IMR-90 (cell line): Measurements from ENCODE around the gene CFAP299. TPM values are rescaled to one million over a fixed set of nuclear protein-coding genes. Genes with fewer than 3 reads are reported as not detected.

ENCODE experiments used
- ATAC-seq: fragments of 200-7000 bp; cut with Tn5 transposase; 2 replicates; pipeline ENCODE4 v1.9.1; 2020; ENCODE audit warnings: low read depth, mild to moderate bottlenecking, moderate library complexity
- BruUV-seq: library from RNA; stranded (reverse); fragments of 400-500 nt; replicated peaks from 2 replicates; lab custom pipeline; 2021; lab: Mats Ljungman, UMichigan
- CTCF ChIA-PET: fragments of 300-600 bp; formaldehyde crosslinking; extraction: SDS; loops from one replicate; lab custom pipeline; 2021; ENCODE audit warnings: antibody characterized with exemption; lab: Yijun Ruan, JAX
- POLR2A ChIA-PET: fragments of 300-600 bp; sonication (Branson Sonifier 250); formaldehyde crosslinking; loops from one replicate; lab custom pipeline; 2022; ENCODE audit warnings: antibody characterized with exemption; ENCODE audit not compliant: unreplicated experiment; lab: Charles Lee
- DNase-seq: peaks from one replicate; pipeline ENCODE4 v3.0.0; 2013
- H2AFZ ChIP-seq: replicated peaks from 2 replicates; pipeline ENCODE3; 2013; ENCODE audit warnings: low read length, mild to moderate bottlenecking; ENCODE audit not compliant: poor library complexity
- H2AK5ac ChIP-seq: 2 replicates; pipeline ENCODE4 v1.6.1; 2013; ENCODE audit warnings: low read depth, low read length, inconsistent platforms
- H2AK9ac ChIP-seq: replicated peaks from 2 replicates; pipeline ENCODE3; 2013; ENCODE audit warnings: mild to moderate bottlenecking, low read depth, low read length, moderate library complexity; ENCODE audit not compliant: poor library complexity
- H2BK120ac ChIP-seq: 2 replicates; pipeline ENCODE4 v1.6.1; 2013; ENCODE audit warnings: low read depth, low read length, inconsistent platforms
- H2BK15ac ChIP-seq: 3 replicates; pipeline ENCODE4 v1.6.1; 2013; ENCODE audit warnings: low read depth, low read length, inconsistent platforms
- H2BK20ac ChIP-seq: 2 replicates; pipeline ENCODE4 v1.6.1; 2013; ENCODE audit warnings: low read depth, mild to moderate bottlenecking, inconsistent platforms, low read length, moderate library complexity
- H2BK5ac ChIP-seq: 2 replicates; pipeline ENCODE4 v1.6.1; 2013; ENCODE audit warnings: mild to moderate bottlenecking, low read depth, low read length, inconsistent platforms; ENCODE audit not compliant: poor library complexity, severe bottlenecking
- H3K14ac ChIP-seq: replicated peaks from 2 replicates; pipeline ENCODE4 v1.6.1; 2013; ENCODE audit warnings: low read depth, low read length, inconsistent platforms
- H3K18ac ChIP-seq: 2 replicates; pipeline ENCODE4 v1.6.1; 2013; ENCODE audit warnings: low read depth, low read length, control low read depth
- H3K23ac ChIP-seq: 2 replicates; pipeline ENCODE4 v1.6.1; 2013; ENCODE audit warnings: low read depth, low read length, inconsistent platforms
- H3K27ac ChIP-seq: 2 replicates; pipeline ENCODE4 v1.5.1; 2013; ENCODE audit warnings: mild to moderate bottlenecking, control low read depth, low read length; ENCODE audit not compliant: insufficient read depth
- H3K27me3 ChIP-seq: 2 replicates; pipeline ENCODE4 v1.6.1; 2013; ENCODE audit warnings: low read length; ENCODE audit not compliant: control insufficient read depth, insufficient read depth
- H3K36me3 ChIP-seq: 2 replicates; pipeline ENCODE4 v1.6.1; 2013; ENCODE audit warnings: low read length, mixed read lengths; ENCODE audit not compliant: control insufficient read depth, insufficient read depth
- H3K4ac ChIP-seq: 2 replicates; pipeline ENCODE4 v1.6.1; 2013; ENCODE audit warnings: low read depth, low read length, inconsistent platforms
- H3K4me1 ChIP-seq: 2 replicates; pipeline ENCODE4 v1.6.1; 2013; ENCODE audit warnings: low read length, mixed read lengths; ENCODE audit not compliant: control insufficient read depth, insufficient read depth
- H3K4me2 ChIP-seq: 2 replicates; pipeline ENCODE4 v1.6.1; 2013; ENCODE audit warnings: low read depth, mild to moderate bottlenecking, control low read depth, low read length, moderate library complexity
- H3K4me3 ChIP-seq: 2 replicates; pipeline ENCODE4 v1.5.1; 2013; ENCODE audit warnings: low read depth, mild to moderate bottlenecking, control low read depth, low read length, moderate library complexity; ENCODE audit not compliant: insufficient read depth
- H3K56ac ChIP-seq: 2 replicates; pipeline ENCODE4 v1.6.1; 2013; ENCODE audit warnings: low read length, inconsistent platforms; ENCODE audit not compliant: insufficient read depth; ENCODE audit errors: extremely low read depth
- H3K79me1 ChIP-seq, 2 experiments: 2 replicates each; pipeline ENCODE4 v1.6.1; 2013; ENCODE audit warnings: low read length in 2 of 2, inconsistent platforms in 1 of 2, low read depth in 1 of 2
- H3K9ac ChIP-seq: 2 replicates; pipeline ENCODE4 v1.6.1; 2013; ENCODE audit warnings: low read depth, low read length, control low read depth
- H3K9me1 ChIP-seq: 2 replicates; pipeline ENCODE4 v1.6.1; 2013; ENCODE audit warnings: low read length, inconsistent platforms; ENCODE audit not compliant: insufficient read depth
- H3K9me3 ChIP-seq: 2 replicates; pipeline ENCODE4 v1.6.1; 2013; ENCODE audit warnings: low read length; ENCODE audit not compliant: control insufficient read depth, insufficient read depth
- H4K20me1 ChIP-seq: 2 replicates; pipeline ENCODE4 v1.6.1; 2013; ENCODE audit warnings: low read length, inconsistent platforms; ENCODE audit not compliant: insufficient read depth
- H4K5ac ChIP-seq: 2 replicates; pipeline ENCODE4 v1.6.1; 2013; ENCODE audit warnings: mild to moderate bottlenecking, low read depth, low read length, control low read depth
- H4K8ac ChIP-seq, 2 experiments: 2 replicates each; pipeline ENCODE4 v1.6.1; 2013; ENCODE audit warnings: low read depth in 2 of 2, low read length in 2 of 2, control low read depth in 1 of 2, inconsistent platforms in 1 of 2
- H4K91ac ChIP-seq: 2 replicates; pipeline ENCODE4 v1.6.1; 2013; ENCODE audit warnings: low read depth, low read length, inconsistent platforms; ENCODE audit not compliant: insufficient read depth
- BHLHE40 ChIP-seq: fragments of 150-350 bp; IDR thresholded peaks from 2 replicates; pipeline ENCODE4 v1.6.1; 2016; ENCODE audit warnings: mild to moderate bottlenecking, low read depth, low read length
- CEBPB ChIP-seq: IDR thresholded peaks from 2 replicates; pipeline ENCODE4 v1.6.1; 2012; ENCODE audit warnings: low read depth, low read length, improper control_type of control experiment
- CHD1 ChIP-seq: IDR thresholded peaks from 2 replicates; pipeline ENCODE4 v1.6.1; 2012; ENCODE audit warnings: low read depth, low read length, improper control_type of control experiment
- CTCF ChIP-seq: conservative IDR thresholded peaks from 2 replicates; pipeline ENCODE4 v1.5.1; 2012; ENCODE audit warnings: mild to moderate bottlenecking, low read depth, low read length, improper control_type of control experiment
- ELK1 ChIP-seq: fragments of 150-350 bp; IDR thresholded peaks from 2 replicates; pipeline ENCODE4 v1.6.1; 2016; ENCODE audit warnings: low read depth, mild to moderate bottlenecking, low read length, moderate library complexity, borderline replicate concordance
- MAFK ChIP-seq: IDR thresholded peaks from 2 replicates; pipeline ENCODE4 v1.6.1; 2012; ENCODE audit warnings: low read depth, low read length, improper control_type of control experiment
- MAZ ChIP-seq: IDR thresholded peaks from 2 replicates; pipeline ENCODE4 v1.6.1; 2012; ENCODE audit warnings: low read depth, mild to moderate bottlenecking, low read length, improper control_type of control experiment, moderate library complexity, borderline replicate concordance
- POLR2A ChIP-seq: IDR thresholded peaks from 2 replicates; pipeline ENCODE4 v1.6.1; 2012; ENCODE audit warnings: mild to moderate bottlenecking, low read depth, low read length
- RAD21 ChIP-seq: IDR thresholded peaks from 2 replicates; pipeline ENCODE4 v1.6.1; 2012; ENCODE audit warnings: low read length, improper control_type of control experiment
- RFX5 ChIP-seq: IDR thresholded peaks from 2 replicates; pipeline ENCODE4 v1.8.0; 2012; ENCODE audit warnings: low read depth, mild to moderate bottlenecking, low read length, moderate library complexity
- SMC3 ChIP-seq: fragments of 150-350 bp; IDR thresholded peaks from 2 replicates; pipeline ENCODE4 v1.6.1; 2016; ENCODE audit warnings: low read depth, mild to moderate bottlenecking, antibody characterized with exemption, low read length, moderate library complexity
- WGBS, 2 experiments: methylation state at CpG; one replicate each; pipeline versions ENCODE4 v1.1.5 to v1.1.7; 2013; ENCODE audit warnings: missing lambda C conversion rate in 2 of 2; ENCODE audit not compliant: insufficient read length in 1 of 2; ENCODE audit errors: extremely low coverage in 2 of 2; 5-methylcytosine and 5-hydroxymethylcytosine counted together
- dilution Hi-C: fragments of 300-500 bp; cut with HindIII; formaldehyde crosslinking; loops from one replicate; pipeline ENCODE4 v1.14.3; 2018; ENCODE audit warnings: low sequenced_read_pairs; ENCODE audit not compliant: unreplicated experiment
- in situ Hi-C: fragments of 300-500 bp; cut with MboI; formaldehyde crosslinking; loops from 3 replicates; pipeline ENCODE4 v1.14.3; 2019; ENCODE audit warnings: low sequenced_read_pairs, inconsistent platforms, mixed read lengths
- intact Hi-C: fragments of 100-400 bp; cut with micrococcal nuclease; formaldehyde crosslinking; loops from 2 replicates; pipeline ENCODE4 v1.10.0; 2022
- polyA plus RNA-seq, 3 experiments: library from polyadenylated mRNA; depleted of rRNA; stranded (reverse); fragments of >200 nt; gene quantifications; 2 replicates each; pipeline ENCODE4 v1.2.3, GENCODE V29; 2012; ENCODE audit warnings: low replicate concordance in 1 of 3
- total RNA-seq: library from RNA; depleted of rRNA; stranded (reverse); fragments of >200 nt; gene quantifications from 2 replicates; pipeline ENCODE4 v1.2.3, GENCODE V29; 2012

The CFAP299 gene
- total and polyA plus RNA-seq, 2 of the 4 experiments (the other 2 are of a cell fraction): 1.0 to 1.1 TPM

- no peak for TF ChIP-seq MAFK
- no peak for TF ChIP-seq ELK1
- no peak for TF ChIP-seq BHLHE40
Observed at GRCh38 chr4:80335554-80336358, at the start of gene CFAP299 (continued).

GRCh38 chr4:80286451-80286850 lies 49.1 kb upstream of the CFAP299 start:
- ChIA-PET CTCF (no interaction called here), POLR2A (no interaction called here)
- no TSS peak for BruUV-seq
- Histone ChIP-seq H3K36me3 (peaks cover 6% of the 10 kb centered on the region), H3K4me1 (peaks cover 6% of the 10 kb centered on the region), H3K4me3 (no peak overlapping the region), H2BK5ac (peak overlapping the region; percentile 44), H3K27me3 (no peaks in the 10 kb centered on the region), H3K14ac (peak overlapping the region; percentile 31; the same call in 1 of the 2 replicates), H3K23ac (peak overlapping the region; percentile 48), H3K56ac (no peak overlapping the region), H2BK120ac (peak overlapping the region; percentile 1), H2BK20ac (peak overlapping the region; percentile 18; the same call in 1 of the 2 replicates), H2BK15ac (no peak overlapping the region), H3K9me1 (peaks cover 6% of the 10 kb centered on the region), H2AK5ac (no peak overlapping the region), H3K27ac (peak overlapping the region; percentile 63; the same call in 1 of the 2 replicates), H4K91ac (no peak overlapping the region; the same call in 1 of the 2 replicates), H3K79me1 (peaks cover 17 to 31% of the 10 kb centered on the region in 2 experiments; a peak in 3 of 4 replicates), H2AFZ (no peak overlapping the region), H3K4me2 (peak overlapping the region; percentile 65), H3K18ac (no peak overlapping the region), H3K4ac (peak overlapping the region; percentile 35; the same call in 1 of the 2 replicates), H4K20me1 (peaks cover 40% of the 10 kb centered on the region; the same call in 1 of the 2 replicates), H4K8ac (peak overlapping the region in 1 of 2 experiments; percentile 26; a peak in 2 of 4 replicates), H4K5ac (peak overlapping the region; percentile 4; the same call in 1 of the 2 replicates), H3K9ac (no peak overlapping the region), H3K9me3 (no peaks in the 10 kb centered on the region), H2AK9ac (no peak overlapping the region)
- dilution Hi-C loops: no loop called here
- no peak for DNase-seq
- intact Hi-C loops: no loop called here
- in situ Hi-C loops: no loop called here
- ATAC-seq: no peak
- WGBS, 2 experiments: no CpG with 5 or more reads among the region's 7 CpGs
- TF ChIP-seq SMC3 (no peak), MAFK (no peak), BHLHE40 (no peak), RFX5 (no peak), ELK1 (no peak), CEBPB (no peak), POLR2A (no peak), MAZ (no peak), CHD1 (no peak), RAD21 (no peak), CTCF (no peak)
